IMR-90 (cell line): ENCODE data around the gene ATF4. TPM values are rescaled to one million over a fixed set of nuclear protein-coding genes. Genes with fewer than 3 reads are reported as not detected.

Experiments used
- ELK1 ChIP-seq: fragments of 150-350 bp; IDR thresholded peaks from 2 replicates; pipeline ENCODE4 v1.6.1; 2016; ENCODE audit warnings: low read depth, mild to moderate bottlenecking, low read length, moderate library complexity, borderline replicate concordance
- MAFK ChIP-seq: IDR thresholded peaks from 2 replicates; pipeline ENCODE4 v1.6.1; 2012; ENCODE audit warnings: low read depth, low read length, improper control_type of control experiment
- POLR2A ChIP-seq: IDR thresholded peaks from 2 replicates; pipeline ENCODE4 v1.6.1; 2012; ENCODE audit warnings: mild to moderate bottlenecking, low read depth, low read length
- USF2 ChIP-seq: fragments of 150-350 bp; IDR thresholded peaks from 2 replicates; pipeline ENCODE4 v1.6.1; 2017; ENCODE audit warnings: mild to moderate bottlenecking, antibody characterized with exemption, low read length, low read depth
- polyA plus RNA-seq, 3 experiments: library from polyadenylated mRNA; depleted of rRNA; stranded (reverse); fragments of >200 nt; gene quantifications; 2 replicates each; pipeline ENCODE4 v1.2.3, GENCODE V29; 2012; ENCODE audit warnings: low replicate concordance in 1 of 3
- total RNA-seq: library from RNA; depleted of rRNA; stranded (reverse); fragments of >200 nt; gene quantifications from 2 replicates; pipeline ENCODE4 v1.2.3, GENCODE V29; 2012

The ATF4 gene
- total and polyA plus RNA-seq, 2 of the 4 experiments (the other 2 are of a cell fraction) = 148 to 662 TPM

- TF ChIP-seq ELK1 = no peak
- TF ChIP-seq USF2 = no peak
- no peak for TF ChIP-seq POLR2A
- TF ChIP-seq MAFK = no peak
These were observed 4.6 kb downstream of the ATF4 start (continued) for GRCh38 chr22:39524753-39525657.
